Testis (tissue), 3 donors: ENCODE measurements around the gene STOX2. TPM values are rescaled to one million over a fixed set of nuclear protein-coding genes. Genes with fewer than 3 reads are reported as not detected.

Experiments
- DNase-seq: peaks from one replicate; pipeline ENCODE4 v3.0.0-alpha.2; 2019
- H3K27ac ChIP-seq, 2 donors: fragments of 200-600 bp; sonication (generic); one replicate each; pipeline ENCODE4 v1.5.1; 2019
- H3K27me3 ChIP-seq: fragments of 200-600 bp; sonication (generic); one replicate; pipeline ENCODE4 v1.5.1; 2019
- H3K36me3 ChIP-seq: fragments of 200-600 bp; sonication (generic); one replicate; pipeline ENCODE4 v1.5.1; 2017; ENCODE audit warnings: low read depth; ENCODE audit errors: missing control alignments
- H3K4me1 ChIP-seq: fragments of 200-600 bp; sonication (generic); one replicate; pipeline ENCODE4 v1.5.1; 2019
- H3K4me3 ChIP-seq, 2 donors: fragments of 200-600 bp; sonication (generic); one replicate each; pipeline ENCODE4 v1.5.1; 2017 to 2019
- H3K9me3 ChIP-seq: fragments of 200-600 bp; sonication (generic); one replicate; pipeline ENCODE4 v1.5.1; 2017
- POLR2A ChIP-seq: fragments of 450-650 bp; IDR thresholded peaks from one replicate; pipeline ENCODE4 v1.6.1; 2017; ENCODE audit warnings: antibody characterized with exemption, mild to moderate bottlenecking, moderate library complexity
- WGBS, 2 donors: methylation state at CpG; one replicate each; pipeline ENCODE4 v1.1.5; 2018; 5-methylcytosine and 5-hydroxymethylcytosine counted together
- intact Hi-C: fragments of 100-400 bp; cut with DNase I; formaldehyde crosslinking; loops from one replicate; pipeline ENCODE4 v1.15.1; 2023; ENCODE audit warnings: low total_unique reads
- polyA plus RNA-seq: library from polyadenylated mRNA; stranded (reverse); fragments of 350-450 nt; fragmentation: Illumina TruSeq; extraction: RNeasy Lipid Tissue Mini Kit (QIAGEN cat#74804); gene quantifications from one replicate; pipeline ENCODE4 v1.2.3, GENCODE V29; 2014; ENCODE audit warnings: low read depth, low replicate concordance; ENCODE audit not compliant: insufficient read depth
- total RNA-seq, 2 donors: library from RNA; depleted of rRNA; stranded (reverse); fragments of >200 nt; gene quantifications; one replicate each; pipeline ENCODE4 v1.2.3, GENCODE V29; 2016
- TF ChIP-seq, protein P1 (sequence below), 3 experiments: fragments of 450-650 bp in 2 of 3; fragments of 200-600 bp in 1 of 3; sonication (generic) in 1 of 3; IDR thresholded peaks; one replicate each; pipeline ENCODE4 v1.5.1; 2016 to 2019; ENCODE audit warnings: antibody characterized with exemption in 3 of 3, mild to moderate bottlenecking in 2 of 3, moderate library complexity in 1 of 3

Gene STOX2
- total and polyA plus RNA-seq, 3 donors from 2014 or later, result 5.8 to 17.7 (median 15.2) TPM

DNA sequence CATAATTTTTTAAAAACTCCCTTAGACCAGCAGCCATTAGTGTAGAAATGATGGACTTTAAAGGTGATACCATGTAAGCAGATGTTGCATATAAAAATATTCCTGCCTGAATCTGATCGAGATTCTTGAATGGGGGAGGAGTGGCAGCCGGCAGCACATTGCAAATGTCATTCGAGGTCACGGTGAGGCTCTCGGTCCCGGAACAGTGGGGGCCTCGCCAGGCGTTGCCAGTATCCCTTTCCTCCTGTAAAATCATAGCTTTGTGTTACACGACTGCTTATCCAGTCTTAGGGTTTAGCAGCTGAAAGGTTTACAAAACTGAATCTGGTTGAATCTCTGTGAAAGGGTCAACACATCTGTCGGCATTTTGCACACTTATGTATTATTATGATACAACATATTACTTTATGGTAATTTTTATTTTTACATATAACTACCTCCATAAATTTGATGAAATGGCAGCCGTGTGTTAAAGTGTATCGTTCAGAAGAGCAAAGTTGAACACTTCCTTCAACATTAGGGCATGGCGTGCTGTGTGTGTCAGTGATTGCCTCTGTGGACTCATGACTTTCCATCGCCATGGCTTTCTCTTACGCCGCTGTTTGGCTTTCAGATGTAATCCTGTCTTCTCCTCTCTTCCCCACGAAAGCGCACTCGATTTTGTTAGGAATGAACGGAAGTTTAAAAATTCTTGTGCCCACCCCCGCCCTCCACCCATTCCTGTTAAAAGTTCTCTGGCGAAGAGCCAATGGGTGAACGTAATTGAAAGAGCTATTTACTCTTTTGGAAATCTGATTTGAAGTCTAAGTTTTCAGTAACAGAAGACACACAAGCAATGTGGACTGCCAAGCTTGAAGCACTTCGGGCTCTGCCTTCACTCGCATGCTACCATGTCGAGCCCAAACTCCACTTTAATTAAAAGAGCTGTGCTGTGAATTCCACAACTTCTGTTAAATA is 114.8 kb downstream of the STOX2 start:
- Histone ChIP-seq H3K9me3 (no peaks in the 10 kb centered on the region), H3K27me3 (no peaks in the 10 kb centered on the region), H3K4me1 (no peaks in the 10 kb centered on the region), H3K36me3 (no peaks in the 10 kb centered on the region), H3K4me3 (no peak overlapping the region), H3K27ac (no peak overlapping the region)
- 84 to 90% methylated on average over 26 of the region's 26 CpGs for WGBS, 2 donors
- TF ChIP-seq POLR2A, result no peak
- TF ChIP-seq, protein P1, sequence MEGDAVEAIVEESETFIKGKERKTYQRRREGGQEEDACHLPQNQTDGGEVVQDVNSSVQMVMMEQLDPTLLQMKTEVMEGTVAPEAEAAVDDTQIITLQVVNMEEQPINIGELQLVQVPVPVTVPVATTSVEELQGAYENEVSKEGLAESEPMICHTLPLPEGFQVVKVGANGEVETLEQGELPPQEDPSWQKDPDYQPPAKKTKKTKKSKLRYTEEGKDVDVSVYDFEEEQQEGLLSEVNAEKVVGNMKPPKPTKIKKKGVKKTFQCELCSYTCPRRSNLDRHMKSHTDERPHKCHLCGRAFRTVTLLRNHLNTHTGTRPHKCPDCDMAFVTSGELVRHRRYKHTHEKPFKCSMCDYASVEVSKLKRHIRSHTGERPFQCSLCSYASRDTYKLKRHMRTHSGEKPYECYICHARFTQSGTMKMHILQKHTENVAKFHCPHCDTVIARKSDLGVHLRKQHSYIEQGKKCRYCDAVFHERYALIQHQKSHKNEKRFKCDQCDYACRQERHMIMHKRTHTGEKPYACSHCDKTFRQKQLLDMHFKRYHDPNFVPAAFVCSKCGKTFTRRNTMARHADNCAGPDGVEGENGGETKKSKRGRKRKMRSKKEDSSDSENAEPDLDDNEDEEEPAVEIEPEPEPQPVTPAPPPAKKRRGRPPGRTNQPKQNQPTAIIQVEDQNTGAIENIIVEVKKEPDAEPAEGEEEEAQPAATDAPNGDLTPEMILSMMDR (IDR thresholded peaks at IDR 0.05), result no peak
- intact Hi-C loops, result no loop called here
- DNase-seq, result no peak

DNA sequence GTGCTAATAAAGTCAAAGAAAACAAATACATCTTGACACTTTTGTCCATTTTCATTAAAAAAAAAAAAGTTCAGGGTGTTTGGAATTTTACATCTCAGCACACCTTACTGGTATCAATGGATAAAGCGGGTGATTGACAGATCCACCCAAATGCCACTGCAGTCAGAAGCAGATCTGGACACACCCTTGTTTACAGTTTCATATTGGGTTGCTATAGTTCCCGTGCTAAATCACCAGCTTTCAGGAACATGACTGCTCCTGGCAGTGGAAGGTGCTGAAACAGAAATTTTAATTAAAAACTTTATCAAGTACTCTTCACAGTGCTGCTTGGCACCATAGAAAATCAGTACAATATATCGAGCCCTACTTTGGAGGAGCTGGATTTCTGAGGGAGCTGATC is 116.3 kb downstream of the STOX2 start:
- Histone ChIP-seq H3K4me1 (no peaks in the 10 kb centered on the region), H3K4me3 (no peak overlapping the region), H3K27ac (no peak overlapping the region), H3K27me3 (no peaks in the 10 kb centered on the region), H3K36me3 (no peaks in the 10 kb centered on the region), H3K9me3 (no peaks in the 10 kb centered on the region)
- TF ChIP-seq, protein P1 (IDR thresholded peaks at IDR 0.05), result no peak
- TF ChIP-seq POLR2A, result no peak
- DNase-seq, result no peak
- 91 to 96% methylated on average over 3 of the region's 3 CpGs for WGBS, 2 donors
- intact Hi-C loops, result no loop called here

DNA sequence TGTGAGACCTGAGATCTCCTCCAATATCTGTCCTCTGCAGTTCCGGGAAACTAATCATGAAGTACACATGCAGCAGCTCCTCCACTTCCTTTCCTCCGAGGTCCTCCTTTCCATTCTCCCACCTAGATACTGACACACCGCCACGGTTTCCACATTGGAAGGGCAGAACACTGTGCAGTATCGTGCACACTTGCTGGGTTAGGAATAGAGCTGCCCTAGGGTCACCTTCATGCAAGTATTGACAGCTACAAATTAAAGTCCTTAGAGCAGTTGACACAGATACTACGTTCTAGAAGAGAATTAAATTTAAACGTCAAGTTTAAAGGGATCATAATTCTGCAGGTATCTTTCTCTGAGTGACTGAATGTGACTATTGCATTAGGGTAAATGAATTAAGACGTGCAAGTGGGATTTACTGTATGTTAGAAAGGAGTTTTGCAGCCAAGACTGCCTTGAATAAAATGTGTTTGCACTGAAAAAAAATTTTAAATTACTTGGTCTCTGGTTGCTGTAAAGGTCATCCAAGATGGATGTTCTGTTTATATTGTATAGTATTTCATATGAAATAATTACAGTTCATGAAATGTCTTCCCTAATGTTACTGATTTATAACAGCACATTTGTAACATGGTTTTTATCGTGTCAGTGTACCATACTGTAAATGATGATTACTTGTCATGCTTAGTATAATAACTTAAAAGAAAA is 117.7 kb downstream of the STOX2 start:
- WGBS, 2 donors, result 79 to 86% methylated on average over 9 of the region's 9 CpGs
- no peak for TF ChIP-seq POLR2A
- TF ChIP-seq, protein P1 (IDR thresholded peaks at IDR 0.05), result no peak
- Histone ChIP-seq H3K36me3 (no peaks in the 10 kb centered on the region), H3K4me1 (no peaks in the 10 kb centered on the region), H3K9me3 (no peaks in the 10 kb centered on the region), H3K27me3 (no peaks in the 10 kb centered on the region), H3K27ac (no peak overlapping the region), H3K4me3 (no peak overlapping the region)
- no peak for DNase-seq
- intact Hi-C loops, result no loop called here

DNA sequence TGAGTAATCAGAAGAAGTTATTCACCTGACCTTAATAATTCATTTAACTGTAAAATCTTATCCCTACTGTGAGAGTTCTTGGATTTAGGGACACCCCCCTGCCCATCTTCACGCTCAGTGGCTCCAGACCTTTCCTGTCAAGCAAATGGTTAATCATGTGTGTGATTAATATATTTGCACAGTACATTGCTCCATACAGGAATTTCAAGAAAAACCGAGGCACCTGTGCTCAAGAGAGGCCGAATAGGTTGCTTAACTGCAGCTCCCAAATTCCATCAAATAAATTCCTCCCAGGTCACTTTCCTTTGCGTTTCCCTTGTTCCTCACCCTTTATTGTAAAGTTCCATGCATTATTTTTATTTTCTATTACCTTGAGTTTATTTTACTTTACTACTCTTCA is 119.5 kb downstream of the STOX2 start:
- WGBS, 2 donors, result 94 to 95% methylated on average over 4 of the region's 4 CpGs
- H3K27ac ChIP-seq, result no peak overlapping the region
- TF ChIP-seq, protein P1 (IDR thresholded peaks at IDR 0.05), result no peak
- TF ChIP-seq POLR2A, result no peak

More for the DNA sequence above, 119.5 kb downstream of the STOX2 start:
- DNase-seq, result no peak
- Histone ChIP-seq H3K27me3 (no peaks in the 10 kb centered on the region), H3K9me3 (no peaks in the 10 kb centered on the region), H3K36me3 (no peaks in the 10 kb centered on the region), H3K4me3 (no peak overlapping the region), H3K4me1 (no peaks in the 10 kb centered on the region)
- intact Hi-C loops, result no loop called here
